Measurements from ENCODE around the gene CHMP3. TPM values are rescaled to one million over a fixed set of nuclear protein-coding genes. Genes with fewer than 3 reads are reported as not detected.

The CHMP3 gene
- total RNA-seq, 1 experiment from 2014 or later = 56.4 TPM

DNA sequence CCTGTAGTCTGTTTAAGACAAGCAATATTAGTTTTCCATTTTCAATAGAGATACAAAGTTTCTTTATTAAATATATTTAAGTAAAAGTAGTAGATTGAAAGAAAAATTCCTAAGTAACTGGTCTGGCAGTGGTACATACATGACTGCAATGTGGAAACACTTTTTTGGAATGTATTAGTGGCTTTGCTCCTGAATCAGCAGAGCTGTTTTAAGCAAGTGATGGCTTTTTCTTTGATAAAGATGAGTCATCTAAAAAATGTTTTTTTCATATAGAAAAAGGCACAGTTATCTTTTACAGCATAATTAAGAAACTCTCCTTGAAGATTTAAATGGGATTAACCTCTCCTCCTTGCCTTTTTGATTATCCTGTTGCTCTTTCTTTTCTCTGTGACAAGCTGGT is 87.2 kb downstream of the CHMP3 start:
- DNase-seq (ENCODE audit: extremely low read depth, low read depth) = no peak

DNA sequence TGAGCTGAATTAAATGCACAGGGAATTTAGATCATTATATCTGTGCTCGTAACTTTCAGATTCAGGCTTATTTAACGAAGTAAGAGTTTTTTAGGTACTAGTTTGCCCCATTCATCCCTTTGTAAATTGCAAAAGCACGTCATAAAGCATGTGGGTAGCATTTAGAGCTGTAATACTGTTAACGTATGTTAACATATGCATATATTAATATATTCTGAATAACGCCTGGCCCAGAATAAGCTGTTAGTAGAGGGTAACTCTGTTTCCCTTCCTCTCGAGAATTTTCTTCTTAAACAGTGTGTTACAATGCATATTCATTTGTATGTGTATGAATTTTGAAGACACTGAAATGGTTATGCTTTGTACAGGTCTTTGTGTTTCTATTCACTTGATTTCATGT is 91.6 kb downstream of the CHMP3 start:
- DNase-seq (ENCODE audit: extremely low read depth, low read depth) = no peak

DNA sequence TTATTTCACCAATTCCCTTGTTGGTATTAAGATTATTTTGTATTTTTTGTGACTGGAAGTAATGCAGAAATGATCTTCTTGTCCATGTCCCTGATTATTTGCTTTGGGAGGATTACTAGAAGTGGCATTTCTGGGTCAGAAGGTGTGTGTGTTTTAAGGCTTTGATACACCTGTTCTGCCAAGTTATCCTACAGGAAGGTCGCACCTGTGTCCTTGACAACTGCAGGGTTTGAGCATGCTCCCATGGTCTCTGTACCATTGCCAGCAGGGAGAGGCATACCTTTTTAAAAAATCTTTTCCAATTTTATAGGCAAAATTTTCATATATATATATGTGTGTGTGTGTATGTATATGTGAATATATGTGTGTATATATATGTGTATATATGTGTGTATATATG is 92.4 kb downstream of the CHMP3 start:
- no peak for DNase-seq (ENCODE audit: extremely low read depth, low read depth)

DNA sequence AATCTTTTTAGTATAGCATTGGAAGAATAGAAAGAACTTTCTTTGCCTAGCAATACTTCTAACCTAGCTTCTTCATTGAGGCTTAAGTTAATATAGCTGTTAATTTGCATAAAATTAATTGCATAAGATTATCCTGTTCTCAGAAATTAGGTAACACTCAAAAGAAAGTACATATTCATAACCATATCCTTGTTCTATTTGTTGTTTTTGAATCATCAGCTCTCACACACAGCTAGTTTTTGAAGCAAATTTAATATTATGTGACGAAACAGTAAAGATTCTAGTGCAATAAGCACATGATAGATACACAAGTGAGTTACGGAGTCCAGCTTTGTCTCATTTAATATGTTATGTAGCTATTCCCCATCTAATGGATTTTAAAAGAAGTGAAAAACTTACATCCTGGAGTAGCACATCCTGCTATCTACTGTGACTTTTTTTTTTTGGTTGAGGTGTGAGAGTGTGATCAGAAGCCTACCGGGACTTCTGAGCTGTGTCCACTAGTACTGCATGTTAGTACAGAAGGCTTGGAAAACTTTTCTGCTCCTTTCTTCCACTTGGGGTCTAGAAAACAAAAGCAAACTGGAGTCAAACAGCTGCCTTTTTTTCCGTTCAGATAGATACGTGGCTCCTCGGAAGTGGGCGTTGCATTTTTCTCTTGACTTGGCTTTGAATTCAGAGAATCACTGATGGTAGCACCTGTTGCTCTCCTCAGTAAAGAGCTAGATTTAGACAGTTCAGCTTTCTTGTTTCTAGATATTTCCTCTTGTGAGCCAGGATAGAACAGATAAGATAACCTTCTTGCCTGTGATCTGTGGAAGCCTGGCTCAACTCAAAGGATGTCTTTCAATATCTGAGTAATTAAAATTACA is 94.8 kb downstream of the CHMP3 start:
- DNase-seq (ENCODE audit: extremely low read depth, low read depth) = no peak

DNA sequence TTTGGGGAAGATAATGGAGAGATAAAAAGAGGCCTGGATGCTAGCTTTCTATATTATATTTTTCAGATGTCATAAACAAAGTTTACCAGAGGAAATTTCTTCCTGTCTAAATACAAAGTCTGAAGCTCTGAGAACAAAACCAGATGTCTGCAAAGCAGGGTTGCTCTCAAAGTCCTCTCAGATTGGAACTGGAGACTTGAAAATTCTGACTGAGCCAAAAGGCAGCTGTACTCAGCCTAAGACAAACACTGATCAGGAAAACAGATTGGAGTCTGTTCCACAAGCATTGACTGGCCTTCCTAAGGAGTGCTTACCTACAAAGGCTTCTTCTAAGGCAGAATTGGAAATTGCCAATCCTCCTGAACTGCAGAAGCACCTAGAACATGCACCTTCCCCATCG is 96.9 kb downstream of the CHMP3 start:
- no peak for DNase-seq (ENCODE audit: extremely low read depth, low read depth)

DNA sequence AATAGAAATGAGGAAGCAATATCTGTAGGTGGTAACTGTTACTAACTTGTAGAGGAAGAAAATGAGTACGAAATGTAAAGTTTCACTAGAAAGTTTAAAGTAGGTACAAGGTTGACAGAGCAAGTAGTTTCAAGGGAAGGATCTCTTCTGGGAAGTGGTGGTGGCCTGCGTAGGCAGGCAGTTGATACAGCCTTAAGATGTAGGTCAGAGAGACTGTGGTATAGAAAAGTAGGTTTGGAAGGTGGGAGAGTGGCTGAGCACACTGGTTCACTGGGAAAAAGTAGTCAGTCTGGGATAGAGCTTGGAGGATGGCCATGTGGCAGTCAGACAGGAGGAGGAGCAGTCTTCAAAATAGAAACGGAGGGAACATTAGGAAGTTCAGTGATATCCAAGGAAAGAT is 98.6 kb downstream of the CHMP3 start:
- no peak for DNase-seq (ENCODE audit: extremely low read depth, low read depth)

DNA sequence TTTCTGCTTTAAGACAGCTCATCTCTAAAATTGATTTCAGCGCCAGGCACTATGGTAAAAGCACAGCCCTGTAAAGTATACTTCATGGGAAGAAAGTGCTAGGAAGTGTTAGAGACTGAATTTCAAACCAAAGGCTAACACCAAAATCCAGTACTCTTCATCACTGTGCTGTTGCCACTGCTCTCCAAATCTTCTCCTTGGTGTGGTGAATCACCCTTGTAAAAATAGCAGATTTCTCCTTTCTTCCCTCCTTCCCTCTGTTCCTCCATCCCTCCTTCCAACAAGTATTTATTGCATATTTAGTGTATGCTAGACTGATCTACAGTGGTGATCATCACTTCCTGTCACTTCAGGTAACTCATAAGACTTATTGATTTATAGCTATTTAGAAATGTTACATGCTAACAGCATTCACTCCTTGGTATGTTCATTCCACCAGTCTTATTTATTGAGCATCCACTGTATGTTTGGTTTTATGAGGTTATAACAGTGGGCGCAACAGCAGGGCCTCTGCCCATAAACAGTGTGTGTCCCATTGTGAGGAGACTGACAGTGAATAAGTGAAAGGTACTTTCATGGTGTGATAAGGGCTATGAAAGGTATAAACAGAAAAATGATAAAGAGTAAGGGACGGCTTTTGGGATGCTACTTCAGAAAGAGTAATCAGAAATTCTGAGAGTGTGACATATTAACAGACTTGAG is 102.0 kb downstream of the CHMP3 start:
- DNase-seq (ENCODE audit: extremely low read depth, low read depth) = no peak

DNA sequence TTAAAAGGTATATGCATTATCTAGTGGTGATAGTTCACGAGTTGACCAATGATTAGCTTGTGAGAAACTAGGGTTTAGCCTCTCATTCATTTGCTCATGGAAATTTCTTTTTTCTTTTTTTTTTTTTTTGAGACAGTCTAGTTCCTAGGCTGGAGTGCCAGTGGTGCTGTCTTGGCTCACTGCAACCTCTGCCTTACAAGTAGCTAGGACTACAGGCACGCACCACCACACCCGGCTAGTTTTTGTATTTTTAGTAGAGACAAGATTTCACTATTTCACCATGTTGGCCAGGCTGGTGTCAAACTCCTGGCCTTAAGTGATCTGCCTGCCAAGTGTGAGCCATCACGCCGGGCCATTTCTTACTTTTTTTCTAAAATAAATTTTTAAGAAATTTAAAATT is 108.1 kb downstream of the CHMP3 start:
- DNase-seq (ENCODE audit: extremely low read depth, low read depth) = no peak

DNA sequence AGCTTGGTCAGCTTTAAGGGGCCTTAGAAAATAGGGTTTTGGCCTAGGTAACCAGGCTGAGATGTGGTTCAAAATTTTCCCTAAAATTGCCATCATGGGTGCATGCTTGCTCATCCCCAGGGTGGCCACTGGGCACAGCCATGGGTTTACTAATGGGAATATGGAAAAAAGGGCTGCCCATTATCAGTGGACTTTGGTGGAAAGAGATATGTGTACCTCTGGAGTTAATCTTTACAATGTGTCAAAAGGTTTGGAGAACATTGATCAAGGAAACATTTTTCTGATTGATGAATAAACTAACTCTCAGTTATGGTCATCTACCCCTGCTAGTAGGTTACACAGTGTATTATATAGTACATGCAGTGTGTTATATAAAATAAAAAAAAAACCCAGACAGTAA is 109.0 kb downstream of the CHMP3 start:
- DNase-seq (ENCODE audit: extremely low read depth, low read depth) = no peak

DNA sequence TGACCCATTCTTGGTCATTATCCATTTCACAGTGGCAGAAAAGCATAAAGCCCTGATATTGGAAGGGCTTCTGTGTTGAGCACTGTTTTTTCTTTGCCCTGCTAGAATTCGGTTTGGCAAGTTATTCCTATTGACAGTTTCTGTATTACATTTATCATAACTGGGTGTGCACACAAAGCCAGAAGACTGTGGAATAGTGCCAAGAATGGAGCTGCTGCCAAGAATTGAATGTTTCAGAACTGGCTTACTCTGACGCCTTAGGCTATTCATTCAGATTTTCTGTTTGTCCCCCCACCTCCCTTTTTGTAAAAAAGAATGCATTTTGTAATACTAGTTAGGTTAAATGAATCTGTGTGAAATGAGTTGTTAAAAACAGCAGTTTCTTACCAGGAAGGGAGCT is 109.4 kb downstream of the CHMP3 start:
- no peak for DNase-seq (ENCODE audit: extremely low read depth, low read depth)

Small RNA genes lying within 50 kb of the gene (small RNA-seq; reads per million reads assigned to genes)
- 0 reads per million in 2 experiments for gene RNU6-640P

Other genes starting within 250 kb of the CHMP3 start
- gene REEP1, start 225.8 kb downstream of the CHMP3 start, total RNA-seq (2014; rRNA removed; shearing (Covaris generic)) = 0.55 TPM in 1 of 2 replicates, not detected in the other
- gene KDM3A, start 122.1 kb downstream of the CHMP3 start, total RNA-seq (2014; rRNA removed; shearing (Covaris generic)) = 20.1 and 22.3 TPM in 2 replicates
- gene RNF103, start 60.4 kb upstream of the CHMP3 start, total RNA-seq (2014; rRNA removed; shearing (Covaris generic)) = 16.0 and 17.8 TPM in 2 replicates
- gene RMND5A, start 156.8 kb upstream of the CHMP3 start, total RNA-seq (2014; rRNA removed; shearing (Covaris generic)) = 53.9 and 59.2 TPM in 2 replicates
- gene CD8A, start 227.5 kb upstream of the CHMP3 start, total RNA-seq (2014; rRNA removed; shearing (Covaris generic)) = 0.12 and 0.29 TPM in 2 replicates

All from NCI-H460 (cell line).